Colonic mucosa (tissue), 4 donors: Measurements from ENCODE around the gene ARV1. TPM values are rescaled to one million over a fixed set of nuclear protein-coding genes. Genes with fewer than 3 reads are reported as not detected.
"Not testable (repeated sequence)": the region's sequence is repeated elsewhere in the genome, so short reads cannot be mapped to it uniquely, and the experiment has no call there.

Source experiments
- DNase-seq: peaks from one replicate; pipeline ENCODE4 v3.0.0-alpha.2; 2020
- H3K27ac ChIP-seq: fragments of 200-600 bp; one replicate; pipeline ENCODE4 v1.8.0; 2021
- H3K27me3 ChIP-seq: fragments of 200-600 bp; one replicate; pipeline ENCODE4 v1.8.0; 2021
- H3K36me3 ChIP-seq: fragments of 200-600 bp; one replicate; pipeline ENCODE4 v1.8.0; 2021
- H3K4me1 ChIP-seq: fragments of 200-600 bp; one replicate; pipeline ENCODE4 v1.8.0; 2021; ENCODE audit warnings: mild to moderate bottlenecking
- H3K4me3 ChIP-seq: fragments of 200-600 bp; one replicate; pipeline ENCODE4 v1.8.0; 2021
- H3K9ac ChIP-seq, 2 donors: one replicate each; pipeline ENCODE4 v1.7.0; 2013; ENCODE audit warnings: control low read depth in 2 of 2, low read depth in 2 of 2, low read length in 2 of 2
- H3K9me3 ChIP-seq: fragments of 200-600 bp; one replicate; pipeline ENCODE4 v1.8.0; 2021
- CTCF ChIP-seq: fragments of 200-600 bp; IDR thresholded peaks from one replicate; pipeline ENCODE4 v1.8.0; 2022; ENCODE audit warnings: antibody characterized with exemption, mild to moderate bottlenecking
- intact Hi-C: fragments of 100-400 bp; cut with DNase I; formaldehyde crosslinking; loops from one replicate; pipeline ENCODE4 v1.14.1; 2022
- total RNA-seq, 2 donors: library from RNA; stranded (reverse); fragmentation: NEBNext Ultra II Directional in 1 of 2; extraction: Animal tissue kit (Norgen Biotek cat#: 25700) in 1 of 2; gene quantifications; one replicate each; pipeline ENCODE4 v1.2.1, GENCODE V29; 2021
- donor health status: healthy.
- donor health status: DM: no; HTN: no; CAD: no.
- donor health status: DM: no; HTN: no; CAD: no.

The ARV1 gene
- total RNA-seq, 2 donors from 2014 or later: 29.3 to 39.6 TPM

- H3K27ac ChIP-seq: no peak overlapping the region
Observed at GRCh38 chr1:231019711-231020110, 40.8 kb downstream of the ARV1 start.

DNA sequence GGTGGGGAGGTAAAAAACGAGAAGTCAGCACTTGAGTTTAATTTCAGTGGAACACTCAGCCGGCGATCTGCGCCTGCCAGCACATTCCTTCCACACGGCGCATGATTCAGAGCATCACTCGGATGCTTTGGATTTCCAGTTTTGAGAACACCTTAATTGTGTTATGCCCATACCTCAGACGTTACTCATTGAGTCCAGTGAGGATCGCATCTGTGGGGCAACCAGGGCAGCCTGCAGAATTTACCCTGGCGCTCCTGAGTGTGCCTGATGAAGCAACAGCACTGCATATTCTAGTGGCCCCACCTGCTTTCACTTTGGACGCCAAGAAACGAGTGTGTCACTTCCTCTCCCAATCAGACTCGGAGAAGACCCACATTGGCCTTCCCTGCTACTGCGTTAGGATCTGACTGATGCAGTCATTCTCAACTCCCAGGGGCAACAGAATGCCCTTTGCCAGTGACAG, 41.3 kb downstream of the ARV1 start:
- no peaks in the 10 kb centered on the region for H3K27me3 ChIP-seq
- H3K9ac ChIP-seq: no peak overlapping the region
- no peak overlapping the region for H3K27ac ChIP-seq
- no peak overlapping the region for H3K4me3 ChIP-seq
- no peaks in the 10 kb centered on the region for H3K36me3 ChIP-seq
- intact Hi-C loops: no loop called here
- no peaks in the 10 kb centered on the region for H3K4me1 ChIP-seq
- no peaks in the 10 kb centered on the region for H3K9me3 ChIP-seq
- TF ChIP-seq CTCF: no peak
- no peak for DNase-seq

More at GRCh38 chr1:231019711-231020110, 40.8 kb downstream of the ARV1 start:
- Histone ChIP-seq H3K9me3 (no peaks in the 10 kb centered on the region), H3K4me1 (no peaks in the 10 kb centered on the region), H3K27me3 (no peaks in the 10 kb centered on the region), H3K36me3 (no peaks in the 10 kb centered on the region), H3K4me3 (no peak overlapping the region), H3K9ac (no peak overlapping the region)
- DNase-seq: no peak
- intact Hi-C loops: no loop called here
- TF ChIP-seq CTCF: no peak

- Histone ChIP-seq H3K9ac (no peak overlapping the region), H3K27ac (no peak overlapping the region), H3K36me3 (no peaks in the 10 kb centered on the region), H3K4me3 (no peak overlapping the region), H3K4me1 (no peaks in the 10 kb centered on the region), H3K27me3 (no peaks in the 10 kb centered on the region), H3K9me3 (no peaks in the 10 kb centered on the region)
- no peak for TF ChIP-seq CTCF
- intact Hi-C loops: no loop called here
- no peak for DNase-seq
Observed at GRCh38 chr1:231020816-231021215, 41.9 kb downstream of the ARV1 start.

- no peak overlapping the region for H3K27ac ChIP-seq
Observed at GRCh38 chr1:231021540-231022031, 42.7 kb downstream of the ARV1 start.

DNA sequence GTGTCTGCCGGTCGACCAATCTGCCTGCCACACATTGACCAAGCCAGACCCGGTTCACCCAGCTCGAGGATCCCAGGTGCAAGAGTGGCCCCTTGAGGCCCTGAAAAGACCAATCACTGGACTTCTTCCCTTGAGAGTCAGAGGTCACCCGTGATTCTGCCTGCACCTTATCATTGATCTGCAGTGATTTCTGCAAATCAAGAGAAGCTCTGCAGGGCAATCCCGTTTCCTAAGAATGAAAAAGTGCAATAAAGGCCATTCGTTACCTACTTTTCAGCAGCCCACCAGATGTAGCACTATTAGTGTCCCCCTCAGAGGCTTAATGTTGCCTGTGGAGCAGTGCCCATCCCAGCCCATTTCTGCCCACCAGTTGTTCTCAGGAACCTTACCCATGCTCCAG, 43.6 kb downstream of the ARV1 start:
- H3K27me3 ChIP-seq, H3K36me3 ChIP-seq, H3K9ac ChIP-seq, H3K4me3 ChIP-seq, intact Hi-C loops, H3K4me1 ChIP-seq, DNase-seq, H3K9me3 ChIP-seq, H3K27ac ChIP-seq: not testable (repeated sequence)

More at GRCh38 chr1:231021540-231022031, 42.7 kb downstream of the ARV1 start:
- Histone ChIP-seq H3K4me1 (no peaks in the 10 kb centered on the region), H3K9me3 (no peaks in the 10 kb centered on the region), H3K9ac (no peak overlapping the region), H3K36me3 (no peaks in the 10 kb centered on the region), H3K4me3 (no peak overlapping the region), H3K27me3 (no peaks in the 10 kb centered on the region)
- no peak for TF ChIP-seq CTCF
- intact Hi-C loops: no loop called here
- DNase-seq: no peak

- intact Hi-C loops: no loop called here
- H3K36me3 ChIP-seq: no peaks in the 10 kb centered on the region
- no peaks in the 10 kb centered on the region for H3K9me3 ChIP-seq
- H3K4me1 ChIP-seq: no peaks in the 10 kb centered on the region
- H3K27me3 ChIP-seq: no peaks in the 10 kb centered on the region
- DNase-seq: no peak
- no peak for TF ChIP-seq CTCF
- H3K27ac ChIP-seq: no peak overlapping the region
- H3K9ac ChIP-seq: no peak overlapping the region
- H3K4me3 ChIP-seq: no peak overlapping the region
Observed at GRCh38 chr1:231023150-231023549, 44.3 kb downstream of the ARV1 start.
